Left lobe of liver (tissue), 2 donors: Measurements from ENCODE around the gene TMEM167B. TPM values are rescaled to one million over a fixed set of nuclear protein-coding genes. Genes with fewer than 3 reads are reported as not detected.

Experiments
- ATAC-seq: fragments of 200-7000 bp; cut with Tn5 transposase; one replicate; pipeline ENCODE4 v1.9.1; 2020; ENCODE audit warnings: mild to moderate bottlenecking, moderate library complexity
- DNase-seq: peaks from one replicate; pipeline ENCODE4 v3.0.0-alpha.2; 2020; ENCODE audit warnings: low spot score
- total RNA-seq: library from RNA; stranded (reverse); gene quantifications from one replicate; pipeline ENCODE4 v1.2.1, GENCODE V29; 2021
- donor health status: DM: no; HTN: no; CAD: no; lungs with moderate emphysema.
- donor health status: DM: no; HTN: yes; CAD: no.

Gene TMEM167B
- total RNA-seq, 1 donor from 2014 or later = 18.9 TPM

GRCh38 chr1:109080441-109081082 lies 10.0 kb upstream of the TMEM167B start:
- DNase-seq = no peak
- ATAC-seq = no peak

DNA sequence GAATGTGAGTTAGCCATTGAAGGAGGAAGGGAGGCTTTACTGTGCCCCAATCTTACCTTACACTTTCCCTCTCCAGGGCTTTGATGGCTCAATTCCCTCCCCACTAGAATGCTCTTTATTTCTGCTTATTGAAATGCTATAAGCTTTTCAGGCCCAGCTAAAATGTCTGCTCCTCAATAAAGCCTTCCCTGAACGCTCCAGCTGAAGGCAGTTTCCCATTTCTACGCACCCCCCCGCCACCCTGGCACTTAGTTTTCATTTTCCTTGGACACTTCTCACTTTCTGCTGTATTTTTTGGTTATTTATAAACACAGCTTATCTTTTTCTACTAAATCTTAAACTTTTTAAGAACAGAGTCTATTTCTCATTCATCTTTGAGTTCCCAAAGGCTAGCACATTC lies 7.1 kb upstream of the TMEM167B start:
- DNase-seq = no peak
- no peak for ATAC-seq

- DNase-seq = no peak
- ATAC-seq = no peak
Measured at GRCh38 chr1:109083923-109084322, 6.6 kb upstream of the TMEM167B start.

GRCh38 chr1:109084563-109085517 lies 5.7 kb upstream of the TMEM167B start:
- ATAC-seq (no peak), DNase-seq (no peak)

DNA sequence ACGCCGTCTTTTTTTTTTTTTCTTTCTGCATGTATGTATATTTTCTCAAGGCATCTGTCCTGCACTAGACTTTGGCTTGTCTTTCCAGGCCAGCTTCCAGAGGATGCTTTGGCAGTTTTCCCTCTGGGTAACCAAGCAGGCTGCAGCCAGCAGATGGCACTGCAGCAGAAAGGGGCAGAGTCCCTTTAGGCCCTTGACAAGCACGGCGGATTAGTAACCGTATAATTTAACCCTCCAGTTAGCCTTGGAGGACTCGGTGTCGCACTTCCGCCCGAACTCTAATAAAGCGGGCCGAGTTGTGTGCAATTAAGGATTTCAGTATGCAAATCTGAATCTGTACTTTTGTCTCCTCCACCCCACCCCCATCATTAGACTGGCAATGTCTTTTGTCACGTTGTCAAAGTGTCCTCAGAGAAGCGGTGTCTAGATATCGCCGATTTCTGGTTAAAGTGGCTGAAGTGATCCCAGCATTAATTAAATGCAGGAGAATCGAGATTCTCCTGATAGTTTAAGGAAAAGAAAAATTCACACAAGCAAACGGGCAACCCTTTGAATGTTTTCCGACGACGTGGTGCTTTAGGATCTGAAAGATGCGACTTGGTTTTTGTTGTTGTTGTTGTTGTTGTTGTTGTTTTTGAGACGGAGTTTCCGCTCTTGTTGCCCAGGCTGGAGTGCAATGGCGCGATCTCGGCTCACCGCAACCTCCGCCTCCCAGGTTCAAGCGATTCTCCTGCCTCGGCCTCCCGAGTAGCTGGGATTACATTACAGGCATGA lies 1.1 kb upstream of the TMEM167B start:
- peak; percentile 91 for DNase-seq
- ATAC-seq = peak; percentile 74

- DNase-seq = no peak
Measured at GRCh38 chr1:109091078-109091838, 694 bp downstream of the TMEM167B start.

DNA sequence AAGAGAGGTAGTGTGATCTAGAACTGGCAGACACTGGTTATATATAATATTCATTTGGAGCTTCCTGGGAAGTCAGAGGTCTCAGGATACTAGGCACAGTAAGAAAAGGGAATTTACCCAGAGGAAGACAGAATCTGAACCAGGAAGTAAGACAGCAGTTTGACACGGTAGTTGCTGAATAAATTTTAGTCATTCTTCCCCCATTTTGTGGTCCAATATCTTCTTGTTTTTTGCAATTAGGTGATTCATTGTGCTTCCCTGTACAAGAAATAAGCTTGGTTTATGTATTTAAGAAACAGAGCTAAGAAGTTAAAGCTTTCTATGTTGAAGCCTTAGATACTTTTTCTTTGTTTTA lies 1.3 kb downstream of the TMEM167B start:
- no peak for DNase-seq
- no peak for ATAC-seq

More at GRCh38 chr1:109091078-109091838, 694 bp downstream of the TMEM167B start:
- ATAC-seq = peak; percentile 72

- DNase-seq = no peak
- ATAC-seq = no peak
Measured at GRCh38 chr1:109094377-109094803, 3.8 kb downstream of the TMEM167B start.

DNA sequence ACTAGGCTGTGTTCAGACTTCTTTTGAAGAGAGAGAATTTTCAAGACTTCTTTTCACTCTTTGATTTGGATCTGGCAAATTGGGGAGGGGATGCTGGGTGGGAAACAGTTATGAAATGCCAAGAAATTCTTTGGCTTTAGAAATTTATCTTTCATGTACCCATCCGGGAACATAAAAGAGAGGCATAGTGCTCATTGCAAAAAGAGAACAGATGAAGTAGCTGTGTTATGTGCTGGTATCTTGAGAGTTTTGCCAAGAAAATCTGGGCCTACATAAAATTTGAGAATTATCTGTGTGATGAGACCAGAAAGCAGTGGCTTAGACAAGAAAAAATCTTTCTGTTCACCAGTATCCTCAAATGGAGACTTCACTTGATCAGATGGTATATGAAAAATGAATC lies 4.3 kb downstream of the TMEM167B start:
- DNase-seq (no peak), ATAC-seq (no peak)

GRCh38 chr1:109095631-109096030 lies 5.1 kb downstream of the TMEM167B start:
- ATAC-seq = no peak
- DNase-seq = no peak

DNA sequence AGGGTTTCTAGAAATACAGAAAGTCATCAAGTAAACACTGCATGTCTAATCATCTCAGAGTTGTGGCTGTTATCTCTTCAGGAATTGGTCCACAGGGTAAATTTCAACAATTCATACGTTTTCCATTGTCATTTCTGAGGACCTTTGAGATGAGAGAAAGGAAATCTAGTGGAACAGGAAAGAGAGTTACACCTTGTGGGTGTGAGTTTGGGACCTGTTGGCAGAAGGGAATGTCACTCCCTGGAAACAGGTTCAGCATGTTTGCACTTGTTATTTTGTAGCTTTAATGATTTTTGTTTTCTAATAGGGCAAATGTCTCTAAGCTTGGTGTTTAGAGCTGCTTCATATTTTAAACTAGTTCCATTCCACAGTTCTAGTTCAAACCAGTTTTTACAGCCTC lies 5.6 kb downstream of the TMEM167B start:
- DNase-seq (no peak), ATAC-seq (no peak)

GRCh38 chr1:109099938-109100773 lies 9.6 kb downstream of the TMEM167B start:
- ATAC-seq = peak; percentile 96
- DNase-seq = peak; percentile 96

GRCh38 chr1:109104364-109105151 lies 14.0 kb downstream of the TMEM167B start:
- ATAC-seq (no peak), DNase-seq (no peak)

DNA sequence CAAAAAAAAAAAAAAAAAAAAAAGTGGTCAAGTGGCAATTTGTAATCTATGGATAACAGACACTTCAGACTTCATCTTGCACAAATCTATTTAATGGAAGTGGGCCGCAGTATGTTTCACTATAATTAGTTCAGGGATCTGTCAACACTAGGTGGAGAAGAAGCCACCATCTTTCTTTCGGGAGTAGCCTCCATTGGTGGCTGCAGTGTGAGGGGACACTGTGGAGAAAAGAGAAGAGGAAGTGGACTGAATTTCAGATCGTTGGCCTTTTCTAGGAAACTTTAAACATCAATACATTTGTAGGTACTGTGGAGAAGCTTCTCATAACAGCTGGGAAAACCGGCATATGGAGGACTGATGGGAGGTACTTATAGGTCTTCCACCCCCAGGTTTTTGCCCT lies 15.3 kb downstream of the TMEM167B start:
- DNase-seq (no peak), ATAC-seq (no peak)

- no peak for DNase-seq
- no peak for ATAC-seq
Measured at GRCh38 chr1:109107785-109108184, 17.2 kb downstream of the TMEM167B start.

GRCh38 chr1:109109906-109110305 lies 19.3 kb downstream of the TMEM167B start:
- ATAC-seq (no peak), DNase-seq (no peak)

DNA sequence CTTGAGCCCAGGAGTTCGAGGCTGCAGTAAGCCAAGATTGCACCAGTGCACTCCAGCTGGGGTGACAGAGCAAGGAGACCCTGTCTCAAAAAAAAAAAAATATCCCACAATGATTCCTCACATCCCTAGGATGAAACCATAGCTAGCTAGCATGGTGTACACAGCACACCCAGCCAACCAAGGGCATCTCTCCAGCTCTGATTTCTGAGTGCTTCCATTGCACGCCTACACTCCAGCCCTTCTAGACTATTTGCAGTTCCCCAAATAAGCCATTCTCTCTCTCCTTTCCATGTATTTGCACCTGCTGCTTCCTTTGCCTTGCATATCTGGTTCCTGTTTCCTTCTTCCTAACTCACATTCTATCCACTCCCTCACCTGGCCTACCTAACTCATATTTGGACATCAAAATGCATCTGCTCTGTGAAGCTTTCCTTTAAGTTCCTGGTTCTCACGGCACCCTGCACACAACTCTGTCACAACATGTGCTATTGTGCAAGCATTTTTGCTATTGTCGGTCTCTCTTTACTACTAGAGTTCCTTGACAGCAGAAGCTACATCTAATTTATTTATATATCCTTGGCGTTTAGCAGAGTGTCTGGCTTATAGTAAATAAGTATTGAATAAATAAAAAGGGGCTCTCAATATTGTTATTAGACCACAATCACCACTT lies 21.0 kb downstream of the TMEM167B start:
- no peak for DNase-seq
- no peak for ATAC-seq

DNA sequence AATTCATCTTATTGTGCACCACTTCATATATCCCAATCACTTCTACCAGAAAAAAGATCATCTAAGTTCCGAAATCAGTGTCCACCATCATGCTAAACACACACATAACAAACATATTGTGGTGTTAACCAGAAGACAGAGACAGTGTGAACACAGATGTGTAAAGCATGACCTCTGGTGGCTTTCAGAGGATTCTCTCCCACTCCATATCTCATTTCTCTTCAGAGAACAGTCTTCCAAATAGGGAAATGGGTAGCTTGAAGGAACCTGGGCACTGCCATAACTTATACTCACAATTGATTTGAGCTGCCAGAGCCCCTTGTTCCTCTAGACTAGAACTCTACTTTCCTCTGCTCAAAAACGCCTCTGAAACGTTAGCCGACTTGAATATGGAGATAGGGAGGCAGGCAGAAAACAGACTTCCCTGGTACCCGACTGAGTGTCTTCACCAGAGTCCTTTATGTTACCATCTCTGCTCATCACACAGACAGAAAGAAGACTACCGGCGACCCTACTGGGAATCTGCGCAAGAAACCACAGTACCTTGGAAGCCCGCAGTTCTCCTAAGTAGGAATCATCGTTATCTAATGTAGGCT lies 21.6 kb downstream of the TMEM167B start:
- ATAC-seq (peak; percentile 76), DNase-seq (no peak)
